NCI-H2107 treated with DMSO at 0.1 percent for 48 hours (cell line): ENCODE measurements around the gene RFXAP.
A peak's percentile ranks its signal among the peaks of the same experiment; 100 is the strongest.
"Not testable (repeated sequence)": the region's sequence is repeated elsewhere in the genome, so short reads cannot be mapped to it uniquely, and the experiment has no call there.

Experiments
- DNase-seq: peaks from one replicate; lab custom pipeline; 2025; ENCODE audit not compliant: unreplicated experiment; lab: John Stamatoyannopoulos, UW

Gene RFXAP, protein sequence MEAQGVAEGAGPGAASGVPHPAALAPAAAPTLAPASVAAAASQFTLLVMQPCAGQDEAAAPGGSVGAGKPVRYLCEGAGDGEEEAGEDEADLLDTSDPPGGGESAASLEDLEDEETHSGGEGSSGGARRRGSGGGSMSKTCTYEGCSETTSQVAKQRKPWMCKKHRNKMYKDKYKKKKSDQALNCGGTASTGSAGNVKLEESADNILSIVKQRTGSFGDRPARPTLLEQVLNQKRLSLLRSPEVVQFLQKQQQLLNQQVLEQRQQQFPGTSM

DNA sequence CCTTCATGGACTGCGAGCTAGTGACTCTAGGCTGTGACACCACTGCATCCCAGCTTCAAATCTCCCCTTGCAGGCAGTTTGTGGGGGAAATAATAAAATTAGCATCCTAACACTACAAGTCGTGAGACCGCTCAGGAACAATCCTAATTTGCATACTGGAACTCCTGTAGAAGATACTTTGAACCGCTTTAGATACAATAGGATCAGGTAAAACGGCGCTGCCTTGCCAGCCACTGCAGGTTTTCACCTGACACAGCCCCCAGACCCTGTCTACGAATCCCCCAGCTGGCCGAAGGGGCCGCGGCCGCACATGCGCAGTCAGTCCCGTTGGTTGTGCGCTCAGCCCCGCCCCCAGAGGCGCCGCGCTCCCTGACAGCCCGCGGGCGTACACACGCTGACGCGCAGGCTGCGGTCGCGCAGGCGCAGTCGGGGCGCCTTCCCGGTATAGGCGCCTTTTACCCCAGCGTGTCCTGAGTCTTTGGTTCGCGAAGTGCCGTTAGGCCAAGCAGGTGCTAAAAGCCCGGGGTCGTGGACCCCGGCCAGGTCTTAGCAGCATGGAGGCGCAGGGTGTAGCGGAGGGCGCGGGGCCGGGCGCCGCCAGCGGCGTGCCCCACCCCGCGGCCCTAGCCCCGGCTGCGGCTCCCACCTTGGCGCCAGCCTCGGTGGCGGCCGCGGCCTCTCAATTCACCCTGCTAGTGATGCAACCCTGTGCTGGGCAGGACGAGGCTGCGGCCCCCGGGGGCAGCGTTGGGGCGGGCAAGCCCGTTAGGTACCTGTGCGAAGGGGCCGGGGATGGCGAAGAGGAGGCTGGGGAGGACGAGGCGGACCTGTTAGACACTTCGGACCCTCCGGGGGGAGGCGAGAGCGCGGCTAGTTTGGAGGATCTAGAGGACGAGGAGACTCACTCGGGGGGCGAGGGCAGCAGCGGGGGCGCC is at the start of gene RFXAP:
TSS of gene RFXAP (plus strand) at position 419 of the 935 bp plus-strand sequence. CDS start at position 555, 136 bp downstream.
- peak; percentile 56 for DNase-seq

DNA sequence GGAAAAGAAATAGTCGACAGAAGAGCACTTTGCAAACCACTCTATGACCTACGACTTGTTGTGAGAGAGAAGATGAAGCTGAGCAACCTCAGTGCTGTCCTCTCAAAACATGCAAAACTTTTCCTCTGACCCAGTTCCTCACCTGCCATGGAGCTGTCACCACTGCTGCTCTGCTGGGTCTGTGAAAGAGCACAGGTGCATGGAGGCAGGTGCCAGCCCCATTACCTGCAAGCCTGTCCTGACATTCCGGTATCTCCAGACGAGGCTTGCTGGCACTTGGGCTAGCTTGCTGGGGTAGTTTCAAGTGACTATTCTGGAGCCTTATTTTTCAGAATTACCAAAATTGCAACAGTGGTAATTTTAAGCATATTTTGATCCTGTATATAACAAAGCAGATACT is 49.5 kb upstream of the RFXAP start:
- DNase-seq: no peak

DNA sequence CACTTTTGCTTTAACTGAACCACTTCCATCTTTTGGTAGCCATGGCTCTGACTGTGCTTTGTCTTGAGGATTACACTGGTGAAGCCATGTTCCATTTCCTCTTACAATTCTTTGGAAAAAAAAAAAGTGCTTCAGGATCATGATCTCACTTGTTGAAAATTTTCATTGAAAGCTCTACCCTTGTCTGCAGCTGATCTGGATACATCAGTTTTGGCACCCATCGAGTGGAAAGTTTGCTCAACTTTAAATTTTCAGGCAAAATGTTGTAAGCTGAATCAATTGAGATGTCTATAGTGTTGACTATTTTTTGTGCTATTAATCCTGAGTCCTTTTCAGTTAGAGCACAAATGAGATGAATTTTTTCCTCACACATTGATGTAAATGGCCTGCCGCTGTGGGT is 48.3 kb upstream of the RFXAP start:
- no peak for DNase-seq

DNA sequence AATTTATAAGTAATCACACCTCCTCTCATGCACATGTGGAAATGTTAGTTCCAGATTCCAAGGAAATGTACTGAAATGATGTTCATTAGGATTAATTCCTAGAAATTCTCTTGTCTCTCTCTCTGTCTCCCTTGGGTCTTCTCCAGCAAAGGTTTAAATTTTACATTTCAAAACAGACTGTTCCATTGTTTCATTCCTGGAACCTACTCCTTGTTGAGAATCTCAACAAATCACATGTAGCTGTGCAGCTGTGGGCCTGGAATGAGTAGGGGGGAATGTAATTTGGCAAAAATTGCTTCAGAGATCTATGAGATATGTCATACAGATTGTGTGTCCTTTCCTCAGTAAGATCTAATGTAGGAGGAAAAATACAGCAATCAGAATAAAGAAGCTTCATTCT is 46.2 kb upstream of the RFXAP start:
- no peak for DNase-seq

DNA sequence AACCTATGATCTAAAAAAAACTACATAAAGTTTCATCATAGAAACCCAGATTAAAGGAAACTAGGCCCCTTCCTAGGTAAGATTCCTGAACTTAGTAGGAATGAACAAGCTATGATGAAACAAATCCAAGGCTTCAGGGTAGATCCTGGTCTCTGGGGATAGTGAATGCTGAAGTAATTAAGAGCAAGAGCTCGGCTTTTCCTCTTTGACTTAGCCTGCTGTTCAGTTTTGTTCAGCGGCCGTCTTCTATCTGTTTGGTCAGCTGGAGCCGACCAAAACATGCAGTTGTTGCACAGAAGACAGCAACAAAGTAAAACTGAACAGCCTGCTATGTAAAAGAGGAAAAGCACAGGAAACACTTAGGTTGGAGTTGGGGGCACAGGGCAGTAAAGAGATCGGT is 44.1 kb upstream of the RFXAP start:
- no peak for DNase-seq

DNA sequence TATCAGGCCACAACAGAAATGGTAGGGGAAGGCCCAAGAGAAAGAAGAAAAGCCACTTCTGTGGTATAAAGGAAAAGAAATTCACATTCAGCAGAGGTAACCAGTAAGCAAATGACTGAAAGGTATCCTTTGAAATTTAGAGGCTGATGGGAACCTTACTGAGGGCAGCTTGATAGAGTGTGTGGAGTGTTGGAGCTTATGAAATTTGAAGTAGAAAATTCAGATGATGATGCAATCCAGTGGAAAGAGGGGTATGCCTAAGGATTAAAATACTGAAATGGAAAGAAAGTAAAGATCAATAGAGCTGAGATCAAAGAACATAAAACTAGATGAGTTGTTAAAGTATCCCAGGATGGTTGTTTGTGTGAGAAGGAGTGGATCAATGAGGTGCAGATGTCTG is 42.8 kb upstream of the RFXAP start:
- DNase-seq: no peak

DNA sequence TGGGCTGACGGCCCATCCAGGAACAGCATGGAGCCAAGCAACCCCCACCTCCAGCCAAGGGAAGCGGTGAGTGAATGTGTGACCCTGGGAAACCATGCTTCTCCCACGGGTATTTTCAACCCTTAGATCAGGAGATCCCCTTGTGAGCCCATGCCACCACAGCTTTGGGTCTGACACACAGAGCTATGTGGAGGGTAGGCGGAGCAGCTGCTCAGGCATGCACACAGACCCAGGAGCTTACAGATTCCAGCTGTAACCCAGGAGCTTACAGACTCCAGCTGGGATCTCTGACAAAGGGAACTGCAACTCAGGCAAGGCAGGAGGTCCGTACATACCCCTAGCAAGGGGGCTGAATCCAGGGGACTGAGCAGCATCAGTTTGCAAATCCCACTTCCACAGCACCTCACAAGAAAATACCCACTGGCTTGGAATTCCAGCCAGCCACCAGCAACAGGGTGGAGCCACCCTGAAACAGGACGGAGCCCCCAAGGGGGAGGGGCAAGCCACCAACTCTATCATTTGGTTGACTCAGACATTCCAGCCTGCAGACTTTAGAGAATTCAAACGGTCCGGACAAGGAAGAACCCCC is 40.8 kb upstream of the RFXAP start:
- DNase-seq: no peak

DNA sequence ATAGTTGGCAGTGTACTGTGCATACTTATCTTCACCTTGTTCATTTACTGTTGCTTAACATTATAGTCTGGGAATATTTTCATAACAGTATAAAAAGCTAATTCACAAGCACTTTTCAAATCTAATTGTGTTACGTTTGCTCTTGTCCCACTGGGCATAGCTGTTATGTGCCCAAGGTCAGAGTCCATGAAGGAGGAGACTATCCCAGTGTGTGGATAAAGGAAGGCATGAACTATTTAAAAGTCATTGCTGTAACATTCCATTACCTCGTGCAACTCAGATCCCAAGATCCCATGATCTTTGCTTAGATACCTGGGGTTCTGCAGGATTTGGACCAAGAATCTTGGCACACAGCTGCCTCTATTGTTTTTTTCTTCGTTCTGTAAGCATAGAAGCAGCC is 35.1 kb upstream of the RFXAP start:
- DNase-seq: no peak

DNA sequence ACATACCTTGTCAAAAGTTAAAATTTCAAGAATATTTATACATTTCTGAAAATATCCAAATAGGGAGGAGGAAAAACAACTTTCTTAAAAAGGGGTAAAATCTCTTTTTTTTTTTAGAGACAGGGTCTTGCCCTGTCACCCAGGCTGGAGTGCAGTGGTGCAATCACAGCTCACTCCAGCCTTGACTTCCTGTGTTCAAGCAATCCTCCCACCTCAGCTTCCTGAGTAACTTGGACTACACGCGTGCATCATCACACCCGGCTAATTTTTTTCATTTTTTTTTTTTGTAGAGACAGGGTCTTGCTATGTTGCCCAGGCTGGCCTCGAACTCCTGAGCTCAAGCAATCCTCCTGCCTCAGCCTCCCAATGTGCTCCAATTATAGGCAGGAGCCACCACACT is 32.8 kb upstream of the RFXAP start:
- DNase-seq: not testable (repeated sequence)

DNA sequence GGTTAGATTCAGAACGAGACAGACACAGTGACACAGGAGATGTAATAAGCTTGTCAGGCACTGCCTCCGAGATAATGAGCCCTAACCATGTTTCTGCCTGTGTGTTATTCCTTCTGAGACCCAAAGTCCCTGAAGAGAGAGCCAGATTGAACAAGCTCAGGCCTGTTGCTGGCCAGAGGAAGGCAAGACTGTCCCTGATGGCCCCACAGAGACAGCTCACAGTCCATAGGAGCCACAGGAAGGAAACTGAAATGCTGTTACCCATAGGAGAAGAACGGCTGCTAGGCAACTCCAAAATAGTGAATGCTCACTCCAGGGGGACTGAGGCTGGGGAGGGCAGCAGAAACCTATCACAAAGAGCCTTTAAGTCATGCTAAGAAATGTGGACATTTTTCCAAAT is 31.8 kb upstream of the RFXAP start:
- DNase-seq: no peak

DNA sequence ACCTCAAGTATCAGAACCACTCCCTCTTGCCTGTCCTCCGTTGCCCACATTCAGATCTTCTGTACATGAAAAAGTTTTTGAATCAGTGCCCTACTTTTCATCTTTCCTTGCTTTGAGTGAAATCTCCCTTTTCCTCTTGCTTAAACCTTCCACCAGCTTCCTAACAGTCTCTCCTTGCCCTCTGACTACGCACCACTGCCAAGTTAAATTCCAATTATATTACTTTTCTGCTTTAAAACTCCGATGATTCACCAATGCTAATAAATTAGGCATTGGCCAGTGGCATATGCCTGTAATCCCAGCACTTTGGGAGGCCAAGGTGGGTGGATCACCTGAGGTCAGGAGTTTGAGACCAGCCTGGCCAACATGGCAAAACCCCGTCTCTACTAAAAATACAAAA is 30.7 kb upstream of the RFXAP start:
- no peak for DNase-seq

DNA sequence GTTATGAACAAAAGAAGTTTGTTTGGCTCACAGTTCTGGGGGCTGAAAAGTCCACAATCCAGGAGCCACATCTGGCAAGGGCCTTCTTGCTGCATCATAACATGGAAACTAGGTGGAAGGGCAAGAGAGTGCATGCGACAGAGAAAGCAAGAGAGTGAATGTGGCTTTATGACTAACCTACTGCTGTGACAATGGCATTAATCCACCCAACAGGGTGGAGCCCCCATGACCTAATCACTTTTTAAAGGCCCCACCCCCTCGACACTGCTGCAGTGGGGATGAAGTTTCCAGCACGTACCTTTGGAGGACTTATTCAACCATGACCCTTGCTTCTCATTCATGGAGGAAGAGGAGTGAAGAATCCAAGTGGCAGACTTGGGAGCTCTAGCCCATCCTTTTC is 30.0 kb upstream of the RFXAP start:
- no peak for DNase-seq

DNA sequence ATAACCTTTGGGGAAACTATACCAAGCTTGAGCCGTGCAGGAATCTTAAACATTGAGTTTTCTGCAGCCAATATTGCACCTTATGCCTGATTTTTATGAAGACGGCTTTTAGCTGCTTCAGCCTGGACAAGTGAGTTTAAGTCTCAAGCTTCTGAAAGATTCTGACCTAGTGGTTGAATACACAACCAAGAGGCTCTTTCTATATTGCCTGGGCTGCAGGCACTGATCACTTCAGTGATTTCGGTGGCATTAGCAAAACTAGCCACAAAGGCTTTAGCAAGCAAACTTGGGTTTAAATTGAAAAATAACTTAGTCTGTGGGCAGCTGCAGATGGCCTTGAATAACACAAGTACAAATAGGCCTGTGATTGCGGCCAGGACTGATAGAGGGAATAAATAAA is 29.3 kb upstream of the RFXAP start:
- DNase-seq: no peak

DNA sequence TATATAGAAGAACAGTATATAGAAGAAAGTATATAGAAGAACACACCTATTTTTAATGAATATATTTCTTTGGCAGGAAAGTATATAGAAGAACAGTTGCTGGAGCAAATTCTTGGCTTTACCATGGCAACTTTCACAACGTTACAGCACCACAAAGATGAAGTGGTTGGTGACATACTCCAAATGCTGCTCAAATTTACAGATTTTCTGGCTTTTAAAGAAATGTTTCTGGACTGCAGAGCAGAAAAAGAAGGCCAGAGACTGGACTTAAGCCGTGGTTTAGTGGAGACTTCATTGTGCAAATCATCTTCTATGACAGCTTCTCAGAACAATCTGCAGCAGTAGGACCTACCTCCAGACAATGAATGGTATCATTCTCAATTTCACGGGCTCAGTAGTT is 24.3 kb upstream of the RFXAP start:
- DNase-seq: no peak

DNA sequence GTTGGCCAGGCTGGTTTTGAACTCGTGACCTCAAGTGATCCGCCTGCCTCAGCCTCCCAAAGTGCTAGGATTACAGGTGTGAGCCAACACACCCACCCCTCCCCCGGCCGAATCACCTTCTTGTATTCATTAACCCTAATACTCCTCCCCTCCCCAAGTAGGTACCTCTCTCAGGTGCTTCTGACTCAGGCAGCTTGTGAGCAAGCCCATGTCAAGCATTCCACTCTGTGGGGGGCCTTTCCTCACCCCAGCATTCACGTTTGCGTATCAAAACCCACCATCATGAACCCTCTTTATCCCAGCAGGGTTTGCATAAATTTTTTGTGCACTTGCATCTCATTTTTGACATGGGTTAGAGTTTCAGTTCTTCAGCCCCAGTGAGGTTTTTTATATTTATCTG is 23.6 kb upstream of the RFXAP start:
- DNase-seq: no peak

DNA sequence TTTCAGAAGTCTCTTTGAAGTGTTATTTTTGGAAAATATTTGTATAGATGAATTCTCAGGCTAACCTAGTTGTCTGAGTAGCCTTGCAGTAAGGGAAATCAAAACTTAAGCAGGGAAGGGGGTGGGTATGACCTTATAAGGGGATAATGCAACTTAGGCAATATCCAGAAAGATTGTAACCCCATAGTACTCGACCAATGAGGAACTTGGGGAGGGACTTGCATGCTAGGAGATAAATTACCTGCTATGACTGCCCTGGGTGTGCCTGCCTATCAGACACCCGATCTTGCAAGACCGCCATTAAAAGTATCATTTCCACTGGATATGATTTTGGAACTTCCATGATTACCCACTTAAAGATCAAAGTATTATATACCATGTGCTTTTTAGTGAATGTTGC is 23.0 kb upstream of the RFXAP start:
- no peak for DNase-seq

DNA sequence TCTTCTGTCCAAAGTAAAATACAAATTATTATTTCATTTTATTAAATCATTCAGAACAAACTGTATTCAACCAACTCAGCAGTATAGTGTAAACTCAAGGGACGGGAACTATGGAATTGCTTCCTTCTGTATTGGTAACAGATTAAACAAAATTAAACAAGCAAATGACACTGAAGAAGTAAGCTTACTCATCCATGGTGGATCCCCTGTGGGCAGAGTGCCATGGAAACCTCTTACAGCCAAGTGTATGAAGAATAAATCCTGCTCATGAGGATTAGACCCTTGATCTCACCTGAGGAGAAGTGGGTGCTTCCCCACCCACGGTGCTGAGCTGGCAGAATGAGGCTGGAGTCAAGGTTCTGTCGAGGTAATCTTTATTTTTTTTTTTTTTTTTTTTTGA is 18.0 kb upstream of the RFXAP start:
- DNase-seq: no peak

DNA sequence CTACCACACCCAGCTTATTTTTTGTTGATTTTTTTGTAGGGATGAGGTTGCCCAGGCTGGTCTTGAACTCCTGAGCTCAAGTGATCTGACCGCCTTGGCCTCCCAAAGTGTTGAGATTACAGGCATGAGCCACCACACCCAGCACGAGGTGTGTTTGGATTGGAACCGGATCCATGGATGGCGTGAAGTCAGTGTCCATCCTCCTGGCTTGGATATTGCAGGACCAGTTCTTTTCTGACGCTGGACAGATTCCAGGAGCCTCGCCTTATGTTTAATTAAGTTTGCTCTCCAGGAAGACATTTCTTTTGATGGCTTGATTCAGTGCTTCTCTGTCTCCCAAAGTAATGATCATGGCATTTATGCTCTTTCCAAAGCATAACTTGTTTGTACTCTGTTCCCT is 14.4 kb upstream of the RFXAP start:
- no peak for DNase-seq

DNA sequence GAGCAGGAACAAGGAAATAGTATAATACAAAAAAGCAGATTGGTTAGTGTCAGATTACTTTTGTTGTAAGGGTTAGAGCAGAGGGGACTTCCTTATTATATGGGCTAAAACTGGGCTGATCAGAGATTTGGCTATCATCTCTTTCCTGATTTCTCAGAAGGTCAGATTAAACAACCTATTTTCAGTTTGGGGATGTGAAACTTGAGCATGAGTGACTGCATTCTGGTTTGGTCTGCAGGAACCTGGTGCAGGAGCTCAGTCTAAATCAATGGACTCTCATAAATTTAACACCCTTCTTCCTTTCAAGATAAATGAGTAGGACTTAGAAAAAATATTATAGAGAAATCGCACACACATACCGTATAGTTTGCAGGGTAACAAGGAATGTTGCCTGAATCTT is 12.9 kb upstream of the RFXAP start:
- no peak for DNase-seq

DNA sequence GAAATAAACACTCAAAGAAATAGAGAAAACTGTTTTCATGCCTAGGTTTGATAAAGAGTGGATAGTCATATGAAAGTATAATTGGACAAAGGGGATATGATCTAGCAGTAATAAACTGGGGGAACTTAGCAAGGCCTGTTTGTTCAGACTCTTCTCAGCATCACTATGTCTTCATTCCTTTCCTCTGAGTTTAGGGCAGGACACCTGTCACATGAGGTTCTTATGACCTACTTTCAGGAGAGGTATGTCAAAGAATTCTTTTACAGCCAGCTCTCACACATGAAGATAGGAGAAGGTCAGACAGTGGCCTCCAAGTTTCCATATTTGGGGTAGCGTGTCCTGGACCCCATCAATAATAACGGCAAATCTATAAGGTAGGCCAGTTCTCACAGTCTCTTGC is 11.4 kb upstream of the RFXAP start:
- DNase-seq: no peak

DNA sequence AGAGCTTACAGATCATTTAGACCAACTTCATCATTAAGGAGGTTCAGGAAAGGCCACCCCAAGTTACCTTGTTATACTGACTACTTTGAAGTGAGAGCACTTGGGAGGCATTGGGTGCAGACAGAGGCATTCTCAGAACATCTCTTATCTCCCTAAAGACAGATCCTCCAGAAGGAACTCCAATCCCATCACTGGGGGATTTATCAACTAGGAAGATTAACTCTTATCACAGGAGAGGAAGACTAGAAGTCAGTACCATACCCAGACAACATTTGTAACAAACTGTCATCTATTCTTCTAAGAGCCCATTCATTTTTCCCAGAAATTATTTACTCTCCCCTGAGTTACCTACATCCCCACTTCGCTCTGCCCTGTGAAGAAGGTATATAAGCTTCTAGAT is 5.8 kb upstream of the RFXAP start:
- no peak for DNase-seq

DNA sequence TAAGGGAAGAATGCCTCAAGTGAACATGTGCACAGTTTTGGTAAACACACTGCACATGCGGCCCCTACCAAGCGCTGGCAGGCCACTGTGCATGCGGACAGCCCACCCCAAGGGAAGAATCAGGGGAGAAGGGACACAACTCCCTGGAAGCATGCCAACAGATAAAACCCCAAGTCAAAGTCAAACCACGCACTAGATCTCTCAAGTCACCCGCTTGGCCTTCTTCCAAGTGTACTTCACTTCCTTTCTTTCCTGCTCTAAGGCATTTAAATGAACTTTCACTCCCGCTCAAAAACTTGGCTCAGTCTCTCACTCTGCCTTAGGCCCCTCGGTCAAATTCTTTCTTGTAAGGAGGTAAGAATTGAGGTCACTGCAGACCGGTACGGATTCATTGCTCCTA is 4.6 kb upstream of the RFXAP start:
- no peak for DNase-seq
